ENCODE measurements around the gene DRC7.

DNA sequence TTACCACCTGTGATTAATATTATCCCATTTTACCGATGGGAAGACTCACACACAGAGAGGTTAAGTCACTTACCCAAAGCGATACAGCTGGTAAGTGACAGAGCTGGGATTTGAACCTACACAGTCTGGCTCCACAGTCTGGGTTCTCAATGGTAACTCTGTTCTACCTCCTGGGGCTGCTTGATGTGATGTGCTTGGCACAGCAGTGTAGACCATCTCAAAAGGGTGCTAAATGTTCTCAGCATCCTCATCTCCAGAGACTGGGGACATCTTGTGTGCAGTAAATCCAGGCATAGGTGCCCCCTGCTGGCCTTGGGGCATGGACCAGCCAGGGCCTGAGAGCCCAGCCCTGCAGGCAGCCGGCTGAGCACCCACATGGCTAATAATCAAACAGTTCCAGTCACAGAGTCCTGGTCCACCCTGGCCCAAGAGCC, 25.6 kb downstream of the DRC7 start:
- TF ChIP-seq CTCF (IDR thresholded peaks at IDR 0.05): peak; percentile 12 to 54 (median 36)
- TF ChIP-seq POLR2A (IDR thresholded peaks at IDR 0.05): no peak

All from esophagus squamous epithelium (tissue), 4 donors.